ENCODE results near the gene EIF4E.
"Not testable (repeated sequence)": the region's sequence is repeated elsewhere in the genome, so short reads cannot be mapped to it uniquely, and the experiment has no call there.

The EIF4E gene

GRCh38 chr4:98850937-98851336, 78.0 kb downstream of the EIF4E start:
- Histone ChIP-seq H3K36me3 (ENCODE audit: control insufficient read depth, insufficient read depth, low read length) (no peaks in the 10 kb centered on the region), H3K27me3 (replicated peaks; ENCODE audit: control insufficient read depth, insufficient read depth, low read length) (no peaks in the 10 kb centered on the region; the same call in 1 of the 2 replicates), H3K4me3 (replicated peaks; ENCODE audit: low read depth, low read length) (no peak overlapping the region)
- no peak for DNase-seq (ENCODE audit: extremely low read depth, insufficient read length)
- no peak for TF ChIP-seq CTCF (IDR thresholded peaks at IDR 0.05; ENCODE audit: insufficient read depth, low read length, poor library complexity, severe bottlenecking)

- Histone ChIP-seq H3K27me3 (replicated peaks; ENCODE audit: control insufficient read depth, insufficient read depth, low read length) (no peaks in the 10 kb centered on the region), H3K4me3 (replicated peaks; ENCODE audit: low read depth, low read length) (no peak overlapping the region), H3K36me3 (ENCODE audit: control insufficient read depth, insufficient read depth, low read length) (no peaks in the 10 kb centered on the region)
- TF ChIP-seq CTCF (IDR thresholded peaks at IDR 0.05; ENCODE audit: insufficient read depth, low read length, poor library complexity, severe bottlenecking), result no peak
- no peak for DNase-seq (ENCODE audit: extremely low read depth, insufficient read length)
Measured at GRCh38 chr4:98848448-98848847, 80.5 kb downstream of the EIF4E start.

GRCh38 chr4:98845960-98846359, 83.0 kb downstream of the EIF4E start:
- TF ChIP-seq CTCF (IDR thresholded peaks at IDR 0.05; ENCODE audit: insufficient read depth, low read length, poor library complexity, severe bottlenecking), result no peak
- Histone ChIP-seq H3K36me3 (ENCODE audit: control insufficient read depth, insufficient read depth, low read length) (no peaks in the 10 kb centered on the region), H3K4me3 (replicated peaks; ENCODE audit: low read depth, low read length) (no peak overlapping the region), H3K27me3 (replicated peaks; ENCODE audit: control insufficient read depth, insufficient read depth, low read length) (no peaks in the 10 kb centered on the region)
- no peak for DNase-seq (ENCODE audit: extremely low read depth, insufficient read length)

GRCh38 chr4:98842917-98843316, 86.0 kb downstream of the EIF4E start:
- not testable (repeated sequence) for DNase-seq (ENCODE audit: extremely low read depth, insufficient read length); H3K36me3 ChIP-seq (ENCODE audit: control insufficient read depth, insufficient read depth, low read length); H3K4me3 ChIP-seq (replicated peaks; ENCODE audit: low read depth, low read length); H3K27me3 ChIP-seq (replicated peaks; ENCODE audit: control insufficient read depth, insufficient read depth, low read length)

GRCh38 chr4:98838977-98839618, 89.8 kb downstream of the EIF4E start:
- TF ChIP-seq CTCF (IDR thresholded peaks at IDR 0.05; ENCODE audit: insufficient read depth, low read length, poor library complexity, severe bottlenecking), result no peak
- Histone ChIP-seq H3K4me3 (replicated peaks; ENCODE audit: low read depth, low read length) (no peak overlapping the region), H3K27me3 (replicated peaks; ENCODE audit: control insufficient read depth, insufficient read depth, low read length) (no peaks in the 10 kb centered on the region), H3K36me3 (ENCODE audit: control insufficient read depth, insufficient read depth, low read length) (no peaks in the 10 kb centered on the region)
- no peak for DNase-seq (ENCODE audit: extremely low read depth, insufficient read length)

- H3K36me3 ChIP-seq (ENCODE audit: control insufficient read depth, insufficient read depth, low read length), result no peaks in the 10 kb centered on the region
- no peak for DNase-seq (ENCODE audit: extremely low read depth, insufficient read length)
- H3K4me3 ChIP-seq (replicated peaks; ENCODE audit: low read depth, low read length), result no peak overlapping the region
- TF ChIP-seq CTCF (IDR thresholded peaks at IDR 0.05; ENCODE audit: insufficient read depth, low read length, poor library complexity, severe bottlenecking), result no peak
- H3K27me3 ChIP-seq (replicated peaks; ENCODE audit: control insufficient read depth, insufficient read depth, low read length), result no peaks in the 10 kb centered on the region
Measured at GRCh38 chr4:98838531-98838930, 90.4 kb downstream of the EIF4E start.

Data from GM06990 (cell line).